Activated CD4-positive, alpha-beta T cell treated with anti-CD3 and anti-CD28 coated beads for 48 hours (primary cell): ENCODE measurements around the gene KIAA1614.

Experiments used
- DNase-seq: peaks from one replicate; pipeline ENCODE4 v3.0.0-alpha.2; 2020

The KIAA1614 gene, protein sequence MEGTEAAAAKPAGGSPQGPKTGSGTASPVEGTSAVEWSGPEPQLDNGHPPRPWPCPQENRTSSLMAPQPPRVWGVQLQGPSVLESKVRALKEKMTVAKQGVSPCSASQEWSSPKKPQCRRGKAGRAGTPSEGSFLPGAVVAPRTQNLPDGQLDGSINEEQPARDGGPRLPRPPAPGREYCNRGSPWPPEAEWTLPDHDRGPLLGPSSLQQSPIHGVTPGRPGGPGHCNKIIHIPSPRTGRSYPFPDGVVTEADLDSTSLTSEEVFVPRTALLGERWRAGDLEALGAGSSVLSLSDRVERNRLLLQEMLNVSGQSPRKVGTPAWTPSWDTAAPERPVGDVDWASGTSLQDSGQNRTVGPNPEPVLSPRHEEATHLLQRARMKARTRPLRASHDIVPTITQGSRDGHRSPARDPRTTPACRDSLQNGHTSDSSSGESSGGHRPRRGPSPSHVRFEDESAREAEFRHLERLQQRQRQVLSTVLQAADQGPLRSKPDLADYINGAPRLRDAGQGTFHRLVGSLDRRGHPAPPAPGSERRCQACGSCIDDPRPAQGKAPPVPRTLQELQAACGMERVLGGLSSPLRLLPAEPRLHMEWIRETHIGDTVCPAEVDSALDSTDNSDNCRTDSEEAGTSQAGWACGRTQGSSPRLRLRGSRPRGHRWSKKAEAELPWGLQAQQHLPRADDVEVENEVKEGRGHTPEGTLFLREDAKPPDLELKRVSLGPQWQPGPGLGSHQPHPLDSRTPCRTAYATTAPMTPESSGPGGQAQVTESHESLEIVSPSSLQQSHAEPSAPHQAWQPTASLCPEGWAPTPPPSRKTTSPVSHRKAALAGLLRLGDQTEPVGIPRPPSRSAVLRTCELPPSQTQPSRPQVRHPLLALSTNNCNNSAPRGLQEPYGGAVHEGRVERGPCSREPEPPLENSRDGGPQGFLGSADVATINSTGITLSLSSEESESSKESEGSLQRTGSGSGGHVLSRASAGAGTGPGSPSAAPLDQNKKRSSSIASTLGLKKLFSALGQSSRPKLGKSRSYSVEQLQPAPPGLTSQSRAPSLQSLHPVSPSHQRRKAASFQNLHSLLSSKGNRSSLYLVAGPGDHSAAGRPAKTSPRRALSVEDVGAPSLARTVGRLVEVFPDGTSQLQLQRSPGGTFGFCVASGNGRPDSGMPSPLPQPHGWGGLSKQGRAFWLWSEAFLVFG

DNA sequence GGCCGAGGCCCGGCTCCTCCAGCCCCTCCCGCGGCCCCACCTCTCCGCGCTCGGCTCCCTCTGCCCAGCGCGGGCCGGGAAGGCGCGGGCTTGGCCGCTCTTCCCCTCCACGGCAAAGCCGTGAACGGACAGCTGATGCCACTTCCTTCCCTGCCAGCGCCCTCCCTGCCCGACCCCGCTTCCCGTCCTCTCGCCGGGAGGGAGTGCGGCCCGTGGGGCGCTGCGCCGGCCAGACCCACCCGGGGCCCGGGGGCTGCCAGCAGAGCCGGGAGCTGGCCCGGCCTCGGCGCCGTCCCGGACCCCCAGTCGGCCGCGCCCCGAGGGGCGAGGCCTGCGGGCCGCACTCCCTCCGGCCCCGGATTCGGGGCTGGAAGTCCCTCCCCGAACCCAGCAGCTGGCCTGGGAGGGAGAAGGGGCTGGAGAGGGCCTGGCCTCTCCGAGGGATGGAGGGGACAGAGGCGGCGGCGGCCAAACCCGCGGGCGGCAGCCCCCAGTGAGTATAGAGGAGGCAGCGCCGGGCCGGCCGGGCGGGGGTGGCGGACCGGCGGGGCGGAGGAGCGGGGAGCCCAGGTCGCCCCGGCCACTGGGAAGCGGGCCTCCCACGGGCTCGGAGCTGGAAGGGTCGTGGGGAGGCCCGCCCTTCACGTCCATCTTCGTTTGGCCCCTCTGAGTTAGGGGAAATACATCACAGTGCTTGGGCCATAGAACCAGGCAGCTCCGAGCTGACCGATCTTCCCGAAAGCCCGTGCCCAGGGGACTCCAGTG, at the start of gene KIAA1614:
Gene KIAA1614 (plus strand): TSS at position 97 of the 765 bp plus-strand sequence. CDS start 347 bp downstream, at position 444.
- DNase-seq: no peak

DNA sequence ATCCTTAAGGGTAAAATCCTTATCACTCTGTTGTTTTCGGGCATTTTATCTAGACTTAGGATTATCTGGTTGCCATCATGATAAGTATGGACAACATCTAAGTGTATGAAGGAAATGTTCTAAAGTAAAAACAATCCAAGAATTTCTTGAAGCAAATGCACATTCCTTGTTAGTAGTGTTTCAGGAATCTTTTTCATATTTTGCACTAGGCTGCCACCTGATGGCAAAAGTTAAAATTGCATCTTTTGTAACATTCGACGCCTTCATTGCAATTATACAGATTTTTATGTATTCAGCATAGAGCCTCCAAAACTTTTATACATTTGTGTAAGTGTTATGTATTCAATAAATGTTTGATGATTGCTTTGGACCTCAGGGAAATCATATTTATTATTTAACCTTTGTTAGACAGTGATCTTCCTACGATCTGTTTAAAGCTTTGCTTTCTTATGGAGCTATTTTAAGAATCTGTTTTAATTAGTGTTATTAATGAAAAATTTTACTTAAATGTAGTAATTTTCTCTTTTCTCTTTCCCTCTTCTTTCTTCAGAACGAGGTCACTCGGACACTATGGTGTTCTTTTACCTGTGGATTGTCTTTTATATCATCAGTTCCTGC, 49.4 kb upstream of the KIAA1614 start:
- DNase-seq: peak; percentile 6

DNA sequence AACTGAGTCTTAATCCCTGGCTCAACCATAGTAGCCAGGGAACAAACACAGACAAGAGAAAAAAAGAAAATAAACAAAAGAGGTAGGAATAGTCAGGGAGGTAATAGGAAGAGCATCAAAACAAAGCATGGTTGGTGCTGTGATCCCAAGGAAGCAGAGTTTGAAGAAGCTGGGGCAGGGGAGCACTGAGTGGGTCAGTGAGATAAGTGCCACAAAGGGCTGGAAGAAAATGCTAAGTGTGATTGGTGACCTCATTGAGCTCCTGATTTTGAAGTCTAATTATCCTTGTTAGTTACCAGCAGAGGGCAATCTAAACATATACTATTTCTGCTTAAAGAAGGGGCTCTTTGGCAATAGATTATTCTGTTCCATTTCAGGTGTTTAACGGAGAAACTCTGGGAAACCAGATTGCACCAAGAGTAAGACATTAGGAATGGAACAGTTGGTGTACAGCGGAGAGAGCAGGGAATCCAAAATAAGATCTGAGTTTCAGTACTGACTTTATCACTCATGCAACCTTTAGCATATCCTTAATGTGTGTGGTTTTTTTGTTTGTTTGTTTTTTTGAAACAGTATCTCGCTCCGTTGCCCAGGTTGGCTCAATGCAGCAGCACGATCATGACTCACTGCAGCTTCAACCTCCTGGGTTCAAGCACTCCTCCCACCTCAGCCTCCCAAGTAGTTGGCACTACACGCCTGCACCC, 30.7 kb upstream of the KIAA1614 start:
- DNase-seq: no peak

DNA sequence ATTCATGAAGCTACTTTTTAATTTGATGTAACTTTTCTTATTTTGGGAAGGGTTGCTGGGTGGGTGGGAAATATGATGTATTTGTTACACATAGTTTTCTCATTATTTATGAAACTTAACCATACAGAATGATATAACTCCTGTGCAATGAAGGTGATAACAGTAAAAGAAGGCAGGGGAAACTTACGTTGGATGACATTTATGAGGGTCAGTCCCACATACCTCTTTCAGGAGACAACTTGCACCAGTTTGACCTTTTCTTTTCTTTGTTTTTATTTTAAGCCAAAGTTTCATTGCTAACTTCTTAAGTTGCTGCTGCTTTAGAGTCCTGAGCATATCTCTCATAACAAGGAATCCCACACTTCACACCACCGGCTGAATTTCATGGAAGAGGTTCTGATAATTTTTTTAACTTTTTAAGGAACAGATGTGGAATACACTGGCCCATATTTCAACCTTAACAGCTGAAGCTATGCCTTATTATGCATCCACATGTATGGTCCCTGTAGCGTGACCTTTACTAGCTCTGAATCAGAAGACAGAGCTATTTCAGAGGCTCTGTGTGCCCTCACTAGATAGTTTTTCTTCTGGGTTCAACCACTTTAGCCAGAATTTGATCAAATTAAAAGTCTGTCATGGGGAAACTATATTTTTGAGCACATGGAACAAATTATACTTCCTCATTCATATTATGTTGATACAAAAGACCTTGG, 28.0 kb upstream of the KIAA1614 start:
- no peak for DNase-seq

- no peak for DNase-seq
Measured at GRCh38 chr1:180886338-180886737, 26.4 kb upstream of the KIAA1614 start.

DNA sequence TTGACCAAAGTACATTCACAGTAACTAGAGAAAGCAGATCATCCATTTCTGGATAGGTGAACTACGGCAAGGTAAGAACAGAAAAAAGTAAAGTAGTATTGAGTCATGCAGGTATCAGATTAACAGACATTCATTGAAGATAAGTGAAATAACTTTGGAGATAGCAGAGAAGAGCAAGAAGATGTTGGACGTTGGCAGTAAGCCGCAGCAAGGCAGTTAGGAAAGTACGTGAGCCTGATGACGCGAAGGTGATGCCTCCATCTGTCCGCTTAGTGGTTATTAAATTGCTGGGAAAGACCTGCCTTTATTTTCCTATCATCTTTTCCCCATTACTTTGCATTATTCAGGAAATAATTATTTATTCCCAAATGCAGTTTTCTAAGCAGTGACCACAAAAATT, 24.9 kb upstream of the KIAA1614 start:
- no peak for DNase-seq

DNA sequence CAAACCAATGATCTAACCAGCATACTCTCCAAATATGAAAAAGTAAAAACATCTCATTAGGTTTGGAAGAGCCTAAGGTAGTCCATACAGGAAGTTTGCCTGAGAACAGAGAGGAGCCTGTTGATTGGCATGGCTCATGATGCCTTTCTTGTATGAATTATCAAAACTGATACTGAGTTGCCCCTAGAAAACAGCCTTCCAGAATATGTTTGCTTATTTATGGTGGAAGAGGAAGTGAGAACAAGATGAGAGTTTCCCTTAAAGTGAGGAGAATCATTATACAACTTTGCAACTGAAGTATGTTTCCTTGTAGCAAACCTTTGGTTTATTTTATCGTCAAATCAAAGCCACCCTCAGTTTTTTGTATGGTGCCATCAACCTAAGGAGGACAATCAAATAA, 23.8 kb upstream of the KIAA1614 start:
- no peak for DNase-seq

GRCh38 chr1:180889325-180889724, 23.4 kb upstream of the KIAA1614 start:
- DNase-seq: no peak

- DNase-seq: no peak
Measured at GRCh38 chr1:180892272-180892671, 20.4 kb upstream of the KIAA1614 start.

DNA sequence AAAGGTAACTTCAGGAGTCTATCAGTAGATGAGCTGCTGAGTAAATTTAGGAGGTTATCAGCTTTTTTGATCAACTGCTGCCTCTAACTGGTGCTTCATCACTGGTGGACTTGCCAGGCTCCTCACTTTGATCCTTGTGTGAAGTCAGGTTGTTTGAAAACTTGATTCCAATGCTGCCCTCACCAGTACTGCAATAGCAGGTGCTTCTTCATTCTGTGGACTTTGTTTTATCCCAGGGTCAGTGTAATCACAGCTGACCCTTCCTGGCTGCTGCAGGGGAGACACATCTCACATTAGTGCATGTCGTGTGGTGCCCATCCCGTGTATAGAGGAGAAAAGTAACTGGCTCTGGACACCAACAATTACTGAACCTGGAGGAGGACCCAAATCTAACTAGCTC, 20.0 kb upstream of the KIAA1614 start:
- no peak for DNase-seq

DNA sequence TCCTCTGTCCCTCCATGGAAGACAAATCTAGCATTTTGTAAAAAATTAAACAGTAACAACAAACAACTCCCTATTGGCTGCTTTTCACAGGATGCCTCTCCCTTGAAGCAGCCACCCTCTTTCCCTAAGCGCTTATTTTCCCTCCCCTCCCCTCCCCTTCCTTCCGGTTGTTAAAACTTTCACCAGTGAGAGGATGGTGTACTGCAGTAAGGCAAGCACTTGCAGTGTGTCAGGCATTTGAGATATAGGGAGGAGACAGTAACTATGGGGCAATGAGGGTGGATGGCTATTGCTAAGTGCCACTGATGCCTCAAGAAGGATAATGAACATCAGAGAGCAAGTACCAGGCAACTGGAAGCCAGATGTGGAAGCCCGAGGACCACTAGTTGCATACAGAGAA, 19.1 kb upstream of the KIAA1614 start:
- no peak for DNase-seq

DNA sequence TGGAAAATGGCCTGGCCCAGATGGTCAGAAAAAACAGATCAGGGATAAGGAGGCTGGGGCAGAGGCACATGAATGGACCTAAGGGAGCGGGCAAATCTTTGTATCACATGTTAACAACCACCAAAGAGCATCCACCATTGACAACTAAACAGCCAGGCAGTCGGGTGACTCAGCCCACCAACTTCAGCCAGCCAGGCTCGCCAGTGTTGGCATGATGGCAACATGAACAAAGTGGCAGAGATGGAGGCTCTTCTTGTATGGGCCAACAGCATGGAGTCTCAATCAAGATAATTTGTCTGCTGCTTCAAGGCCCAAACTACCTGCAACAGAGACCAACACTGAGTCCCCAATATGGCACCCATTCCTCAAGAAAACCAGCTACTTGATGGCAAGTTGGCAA, 16.5 kb upstream of the KIAA1614 start:
- DNase-seq: no peak

DNA sequence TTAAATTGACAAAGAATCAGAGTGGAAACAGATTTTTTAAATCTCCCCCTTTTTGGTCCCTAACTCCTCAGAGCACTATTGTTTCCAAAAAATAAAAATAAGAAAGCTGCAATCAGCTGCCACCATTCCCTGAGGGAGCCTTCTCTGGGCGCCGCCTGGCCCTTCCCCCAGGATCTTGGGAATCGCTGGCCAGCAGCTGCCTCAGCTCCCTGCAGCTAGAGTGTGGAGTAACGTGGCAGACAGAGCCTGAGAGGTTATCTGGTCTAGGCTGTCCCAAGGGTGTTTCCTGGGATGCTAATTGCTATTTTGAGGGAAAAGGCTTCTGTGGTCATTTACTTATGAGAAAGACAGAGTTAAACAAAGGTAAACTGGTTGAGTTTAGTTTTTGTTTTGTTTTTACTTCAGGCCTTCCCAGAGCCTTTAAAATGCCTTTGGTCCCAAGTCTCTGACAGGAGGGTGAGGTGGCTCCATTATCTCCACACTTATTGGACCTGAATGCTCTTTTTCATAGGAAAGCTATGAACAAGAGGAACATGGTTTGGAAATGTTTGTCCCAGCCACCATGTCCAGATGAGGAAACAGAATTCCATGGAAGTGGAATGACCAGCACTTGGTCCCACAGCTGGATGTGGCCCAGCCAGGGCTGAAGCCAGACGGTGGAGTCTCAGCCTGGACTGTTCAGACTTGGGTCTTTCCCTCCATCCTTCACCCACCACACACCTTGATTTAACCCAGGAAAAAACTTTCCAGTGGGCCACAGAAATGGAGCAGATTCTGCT, 14.1 kb upstream of the KIAA1614 start:
- DNase-seq: no peak

- DNase-seq: no peak
Measured at GRCh38 chr1:180899262-180899661, 13.4 kb upstream of the KIAA1614 start.

DNA sequence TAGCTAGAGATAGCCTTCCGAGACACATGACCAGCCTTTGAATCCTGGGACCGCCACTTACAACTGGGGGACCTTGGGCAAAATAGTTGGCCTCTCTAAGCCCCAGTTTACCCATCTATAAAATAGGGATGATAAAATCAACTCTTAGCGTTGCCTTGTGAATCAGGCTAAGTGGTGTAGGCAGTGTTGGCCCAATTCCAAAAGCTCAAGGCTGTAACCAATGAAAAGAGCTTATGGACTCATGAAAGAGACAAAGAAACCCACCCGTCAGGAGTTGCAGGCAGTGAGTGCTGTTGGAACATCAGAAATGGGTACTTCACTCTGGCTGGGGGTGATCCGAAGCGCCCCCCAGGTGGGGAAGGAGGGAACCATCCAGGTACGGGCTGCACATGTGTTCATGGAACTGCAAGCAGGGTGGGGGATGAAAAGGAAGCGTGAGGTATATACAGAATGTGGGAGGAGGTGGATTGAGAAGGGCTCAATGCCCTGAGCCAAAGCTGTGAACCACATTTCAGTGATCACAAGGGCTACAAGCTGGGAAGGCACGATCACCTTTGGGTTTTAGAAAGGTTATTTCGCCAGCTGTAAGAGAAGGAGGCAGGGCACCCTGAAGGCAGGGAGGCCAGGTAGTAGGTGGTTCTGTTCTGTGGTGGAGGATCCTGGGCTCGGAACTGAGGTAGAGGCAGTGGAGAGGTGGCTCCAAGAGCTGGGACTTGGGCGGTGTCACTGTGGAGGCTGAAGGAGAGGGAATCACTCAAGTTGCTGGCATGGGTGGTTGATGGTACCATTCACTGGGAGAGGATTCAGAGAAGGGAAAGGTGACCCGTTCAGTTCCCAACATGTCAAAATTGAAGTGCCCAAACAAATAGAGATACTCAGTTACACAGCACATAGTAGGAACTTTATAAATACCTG, 11.4 kb upstream of the KIAA1614 start:
- DNase-seq: no peak

DNA sequence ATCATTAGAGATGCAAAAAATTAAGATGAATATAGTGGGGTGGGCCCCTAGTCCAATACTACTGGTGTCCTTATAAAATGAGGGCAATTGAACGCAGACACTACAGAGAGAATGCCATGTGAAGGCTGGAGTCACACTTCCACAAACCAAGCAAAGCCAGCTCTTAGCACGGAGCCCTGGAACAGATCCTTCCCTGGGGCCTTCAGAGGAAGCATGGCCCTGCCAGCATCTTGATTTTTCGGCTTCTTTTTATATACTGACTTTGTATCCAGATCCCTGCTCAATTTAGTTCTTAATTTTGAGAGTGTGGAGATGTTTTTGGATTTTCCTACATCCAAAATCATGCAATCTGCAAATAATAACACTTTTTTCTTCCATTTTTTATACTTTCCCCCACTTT, 10.2 kb upstream of the KIAA1614 start:
- no peak for DNase-seq

GRCh38 chr1:180905927-180906326, 6.8 kb upstream of the KIAA1614 start:
- no peak for DNase-seq

GRCh38 chr1:180906511-180906910, 6.2 kb upstream of the KIAA1614 start:
- DNase-seq: no peak
